ENCODE data around the gene RAD51B.
A peak's percentile ranks its signal among the peaks of the same experiment; 100 is the strongest.
"Not testable (repeated sequence)": the region's sequence is repeated elsewhere in the genome, so short reads cannot be mapped to it uniquely, and the experiment has no call there.

Gene RAD51B

GRCh38 chr14:68198713-68199495 lies 379.3 kb downstream of the RAD51B start:
- no peak for DNase-seq

GRCh38 chr14:68199554-68200151 lies 380.1 kb downstream of the RAD51B start:
- DNase-seq, result no peak

- DNase-seq, result no peak
These were observed 384.3 kb downstream of the RAD51B start for GRCh38 chr14:68203871-68204270.

GRCh38 chr14:68208218-68208617 lies 388.6 kb downstream of the RAD51B start:
- no peak for DNase-seq

GRCh38 chr14:68208626-68209317 lies 389.2 kb downstream of the RAD51B start:
- DNase-seq, result no peak

- DNase-seq, result peak in 2 of 58 donors; percentile 5 to 15
These were observed 391.2 kb downstream of the RAD51B start for GRCh38 chr14:68210729-68211299.

- no peak for DNase-seq
These were observed 391.8 kb downstream of the RAD51B start for GRCh38 chr14:68211421-68211820.

- DNase-seq, result no peak
These were observed 392.3 kb downstream of the RAD51B start for GRCh38 chr14:68211886-68212285.

GRCh38 chr14:68212361-68212760 lies 392.8 kb downstream of the RAD51B start:
- no peak for DNase-seq

GRCh38 chr14:68214431-68214830 lies 394.9 kb downstream of the RAD51B start:
- no peak for DNase-seq

- no peak for DNase-seq
These were observed 396.1 kb downstream of the RAD51B start for GRCh38 chr14:68215629-68216028.

- no peak for DNase-seq
These were observed 396.5 kb downstream of the RAD51B start for GRCh38 chr14:68216079-68216478.

GRCh38 chr14:68216957-68217356 lies 397.4 kb downstream of the RAD51B start:
- no peak for DNase-seq

GRCh38 chr14:68217791-68218340 lies 398.3 kb downstream of the RAD51B start:
- DNase-seq, result no peak

- DNase-seq, result no peak
These were observed 399.8 kb downstream of the RAD51B start for GRCh38 chr14:68219407-68219806.

- DNase-seq, result not testable (repeated sequence)
These were observed 401.5 kb downstream of the RAD51B start for GRCh38 chr14:68221046-68221445.

- DNase-seq, result no peak
These were observed 402.6 kb downstream of the RAD51B start for GRCh38 chr14:68222154-68222553.

GRCh38 chr14:68222726-68223125 lies 403.1 kb downstream of the RAD51B start:
- DNase-seq, result no peak

- DNase-seq, result no peak
These were observed 404.1 kb downstream of the RAD51B start for GRCh38 chr14:68223631-68224030.

- DNase-seq, result no peak
These were observed 405.7 kb downstream of the RAD51B start for GRCh38 chr14:68225321-68225720.

- no peak for DNase-seq
These were observed 406.9 kb downstream of the RAD51B start for GRCh38 chr14:68226523-68226922.

GRCh38 chr14:68228656-68229055 lies 409.1 kb downstream of the RAD51B start:
- no peak for DNase-seq
